Brain pericyte (primary cell): Measurements from ENCODE around the gene LYRM4.
A peak's percentile ranks its signal among the peaks of the same experiment; 100 is the strongest.

Experiments
- DNase-seq: peaks from one replicate; pipeline ENCODE4 v3.0.0-alpha.2; 2012; ENCODE audit warnings: low read depth, low spot score

LYRM4 gene

DNA sequence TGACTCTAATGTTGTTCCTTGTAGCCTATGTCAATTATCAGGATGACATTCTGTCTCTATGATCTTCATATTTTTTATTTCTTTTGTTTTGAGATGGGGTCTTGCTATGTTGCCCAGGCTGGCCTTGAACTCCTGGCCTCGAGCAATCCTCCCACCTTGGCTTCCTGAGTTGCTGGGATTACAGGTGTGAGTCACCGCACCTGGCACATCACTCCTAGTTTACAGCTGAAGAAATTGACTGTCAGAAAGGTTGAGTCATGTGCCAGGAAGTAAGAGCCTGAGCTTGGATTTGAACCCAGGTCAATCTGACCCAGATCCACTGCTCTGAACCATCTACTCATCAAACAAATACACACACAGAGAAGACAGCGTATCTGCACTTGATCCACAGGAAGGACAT is 161.2 kb downstream of the LYRM4 start:
- DNase-seq, result no peak

DNA sequence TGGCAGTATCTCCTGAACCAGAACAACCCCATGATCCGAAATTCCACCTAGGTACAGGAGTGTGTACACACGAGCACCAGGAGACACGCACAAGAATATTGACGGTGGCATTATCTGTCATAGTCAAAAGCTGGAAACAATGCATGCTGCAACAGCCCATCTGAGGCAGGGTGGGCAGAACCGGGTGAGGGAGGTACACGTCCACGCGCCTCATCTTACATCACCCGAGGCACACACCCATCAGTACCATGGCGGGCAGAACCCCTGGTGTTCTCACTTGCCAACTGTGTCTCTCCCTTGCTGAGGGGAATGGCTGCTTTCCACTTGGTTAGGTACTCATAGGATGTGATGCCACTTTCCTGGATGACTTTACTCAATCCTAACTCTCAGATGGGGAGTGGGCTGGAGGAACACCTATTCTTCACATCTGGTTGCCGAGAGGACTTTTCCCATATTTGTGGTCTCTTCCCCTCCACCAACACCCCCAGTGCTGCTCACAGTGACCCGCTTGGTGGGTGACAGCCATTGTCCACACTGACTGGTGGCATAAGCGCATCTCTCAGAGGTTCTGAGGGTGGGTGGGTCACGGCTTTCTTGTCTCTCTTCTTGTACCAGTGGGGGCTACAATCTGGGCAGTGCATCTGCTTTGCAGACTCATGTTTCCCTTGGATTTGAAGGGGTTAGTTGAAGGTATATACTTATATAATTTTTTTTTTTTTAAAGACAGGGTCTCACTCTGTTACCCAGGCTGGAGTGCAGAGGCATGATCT is 162.1 kb downstream of the LYRM4 start:
- no peak for DNase-seq

DNA sequence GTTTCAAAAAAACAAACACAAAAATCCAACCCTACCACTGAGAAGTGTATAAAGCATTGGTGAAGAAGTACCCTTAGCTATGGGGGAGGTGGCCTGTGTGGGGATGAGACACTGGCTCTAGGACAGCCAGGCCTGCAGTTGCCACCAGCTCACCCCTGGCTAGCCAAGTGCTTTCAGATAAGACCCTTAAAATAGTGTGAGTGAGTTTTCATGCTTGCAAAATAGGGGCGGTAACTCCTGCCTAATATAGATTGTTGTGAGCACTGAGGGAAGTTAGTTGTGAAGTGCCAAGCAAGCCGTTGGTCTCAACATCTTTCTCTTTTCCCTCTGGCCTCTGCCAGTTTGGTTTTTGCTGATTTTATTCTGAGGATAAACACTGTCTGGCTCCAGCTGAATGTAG is 164.3 kb downstream of the LYRM4 start:
- no peak for DNase-seq

DNA sequence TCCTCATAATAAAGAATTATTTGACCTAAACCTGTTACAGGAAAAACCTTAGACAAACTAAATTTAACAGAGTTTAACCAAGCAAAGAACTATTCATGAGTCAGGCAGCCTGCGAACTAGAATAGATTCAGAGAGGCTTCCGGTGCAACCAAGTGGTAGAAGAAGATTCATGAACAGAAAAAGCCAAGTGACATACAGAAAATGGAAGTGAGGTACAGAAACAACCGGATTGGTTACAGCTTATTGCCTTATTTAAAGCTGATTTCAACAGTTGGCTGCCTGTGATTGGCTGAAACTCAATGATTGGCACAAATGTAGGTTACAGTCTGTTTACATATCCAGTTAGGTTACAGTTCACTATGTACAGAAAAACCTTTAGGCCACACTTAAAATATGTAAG is 165.5 kb downstream of the LYRM4 start:
- no peak for DNase-seq

DNA sequence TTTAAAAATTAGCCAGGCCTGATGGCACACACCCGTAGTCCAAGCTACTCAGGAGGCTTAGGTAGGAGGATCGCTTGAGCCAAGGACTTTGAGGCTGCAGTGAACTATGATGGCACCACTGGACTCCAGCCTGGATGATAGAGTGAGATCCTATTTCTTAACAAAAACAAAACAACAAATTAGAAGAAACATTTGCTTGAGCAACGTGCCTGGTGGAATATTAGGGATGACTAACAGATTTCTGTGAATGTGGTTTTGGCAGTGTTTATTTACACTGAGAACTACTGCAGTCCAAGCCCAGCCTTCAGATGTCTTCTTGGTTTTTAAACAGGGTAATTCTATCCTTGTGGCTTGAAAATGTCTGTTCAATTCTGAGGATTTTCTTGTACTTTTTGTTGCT is 166.4 kb downstream of the LYRM4 start:
- peak; percentile 85 for DNase-seq

DNA sequence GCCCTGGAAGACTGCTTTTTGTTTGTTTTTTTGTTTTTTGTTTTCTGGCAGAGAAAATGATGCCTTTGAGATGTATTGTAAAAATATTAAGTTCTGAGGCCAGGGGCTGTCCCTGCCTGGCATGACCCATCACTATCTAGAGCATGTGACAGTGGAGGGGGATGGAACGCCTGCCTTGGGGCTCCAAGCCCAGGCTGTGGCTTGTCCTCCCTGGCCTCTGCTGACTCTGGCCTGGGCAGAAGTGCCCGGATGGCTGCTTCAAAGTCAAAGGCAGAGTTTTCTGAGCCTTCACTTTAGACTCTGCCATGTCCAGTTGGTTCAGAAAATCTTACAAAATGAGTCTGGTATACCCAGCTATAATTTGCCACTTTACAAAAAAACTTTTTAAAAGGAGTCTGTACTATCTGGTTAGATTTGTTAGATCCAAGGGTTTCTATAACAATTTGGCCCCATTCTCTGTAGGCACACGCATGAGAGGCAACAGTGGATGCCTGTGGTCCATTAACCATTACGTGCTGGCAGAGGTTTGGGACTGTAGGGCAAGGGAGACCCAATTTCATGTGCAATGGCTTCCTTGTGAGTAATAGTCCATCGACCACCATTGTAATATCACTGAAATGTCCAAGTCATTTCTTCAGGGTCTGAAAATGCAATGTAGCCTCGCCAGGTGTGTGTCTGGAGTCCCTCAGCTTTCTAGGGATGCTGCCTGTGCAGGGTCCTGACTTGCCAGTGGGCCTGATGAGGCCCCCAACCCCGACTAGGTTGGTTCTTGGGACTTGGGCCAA is 167.3 kb downstream of the LYRM4 start:
- DNase-seq, result no peak

DNA sequence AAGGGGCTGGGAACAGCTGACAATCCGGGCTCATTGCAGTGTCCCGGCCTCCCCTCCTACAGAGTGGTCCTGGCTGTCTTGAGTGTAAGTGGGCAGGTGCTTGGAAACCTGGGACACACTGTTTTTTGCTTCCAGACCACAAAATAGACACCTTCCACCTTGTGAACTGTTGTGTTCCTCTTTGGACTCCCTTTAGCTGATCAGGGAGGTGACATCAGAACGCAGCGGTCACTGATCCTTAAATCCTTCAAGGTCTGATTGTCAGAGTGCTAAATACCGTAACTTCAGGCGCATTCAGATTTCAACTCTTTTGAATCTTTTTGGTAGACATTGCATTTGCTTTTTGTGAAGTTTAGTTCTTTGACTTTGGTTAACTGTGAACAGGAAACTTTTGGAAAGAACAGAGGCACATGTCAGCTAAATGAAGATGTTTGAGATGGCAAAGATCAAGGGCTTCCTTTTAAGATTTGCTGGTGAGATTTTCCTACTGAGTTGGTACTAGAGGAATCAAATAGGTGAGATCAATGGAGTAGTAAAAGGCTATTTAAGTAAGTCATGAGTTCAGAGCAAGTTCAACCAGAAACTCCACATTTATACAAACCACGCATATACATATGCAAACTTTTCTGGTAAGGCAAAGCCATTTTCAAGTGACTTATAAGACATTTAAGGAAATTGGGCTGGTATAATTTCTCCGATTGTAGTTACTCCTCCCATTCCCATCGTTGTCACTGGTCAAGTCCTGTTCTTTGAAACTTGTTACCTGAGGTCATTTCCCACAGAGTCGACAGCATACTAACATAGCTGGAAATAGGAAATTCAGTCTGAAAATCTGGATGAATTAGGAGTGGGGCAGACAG is 169.3 kb downstream of the LYRM4 start:
- no peak for DNase-seq

DNA sequence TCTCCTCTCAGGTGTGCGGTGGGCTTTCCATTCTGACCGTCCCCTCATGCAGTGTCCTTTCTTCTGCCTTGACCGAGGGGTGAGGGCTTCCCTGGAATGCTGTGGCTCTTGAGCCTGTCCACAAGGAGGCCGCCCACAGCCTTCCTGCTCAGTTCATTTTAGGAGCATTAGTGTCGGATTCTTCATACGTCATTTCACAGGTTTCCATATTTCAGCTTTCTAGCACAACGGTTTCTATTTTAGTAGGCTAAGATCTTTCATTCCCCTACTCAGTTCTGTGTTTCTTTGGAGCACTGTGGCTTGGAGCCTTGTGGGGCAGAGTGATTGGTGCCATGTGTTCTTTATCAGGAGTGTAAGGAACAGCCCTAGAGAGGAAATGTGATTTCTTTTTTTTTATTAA is 170.1 kb downstream of the LYRM4 start:
- DNase-seq, result no peak

DNA sequence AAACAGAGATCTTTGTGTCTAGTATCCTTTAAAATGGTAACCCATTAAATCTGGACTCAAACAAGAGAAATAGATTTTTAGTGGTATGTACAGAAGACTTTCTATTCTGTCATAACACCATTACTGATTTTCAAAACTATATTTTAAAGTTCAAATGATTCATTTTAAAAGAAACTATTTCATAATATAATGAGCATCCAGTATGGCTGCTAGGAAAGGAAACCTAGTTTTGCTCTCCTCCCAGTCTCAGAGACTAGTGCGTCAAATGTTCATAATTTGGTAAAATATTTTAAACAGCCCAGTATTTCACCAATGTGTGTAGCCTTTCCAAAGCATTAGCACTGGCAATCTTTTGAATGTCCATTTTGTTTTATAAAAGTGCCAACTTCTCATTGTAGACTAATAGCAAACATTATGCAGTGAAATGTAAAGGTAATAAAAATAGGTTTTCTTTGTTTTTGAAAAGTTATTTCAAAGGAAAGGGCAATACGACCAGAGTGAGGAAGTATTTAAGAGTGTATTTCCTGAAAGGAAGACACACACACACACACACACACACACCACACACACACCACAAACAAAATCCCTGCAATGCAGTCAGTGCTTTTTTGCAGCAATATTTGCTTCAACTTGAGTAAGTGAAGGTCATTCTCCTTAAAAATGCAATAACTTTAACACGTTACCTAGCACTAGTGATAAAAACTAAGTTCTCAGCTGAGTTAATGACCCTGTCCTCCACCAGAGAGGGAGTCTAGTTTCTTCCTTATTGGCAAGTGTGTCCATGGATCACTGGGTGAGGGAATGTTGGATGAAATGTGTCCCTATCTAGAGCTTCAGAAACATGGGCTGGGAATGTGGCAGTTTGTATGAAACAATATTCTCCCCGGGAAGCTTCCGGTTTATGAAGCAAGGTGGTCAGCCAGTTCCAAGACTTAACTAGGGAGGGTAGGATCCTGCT is 171.0 kb downstream of the LYRM4 start:
- DNase-seq, result no peak

DNA sequence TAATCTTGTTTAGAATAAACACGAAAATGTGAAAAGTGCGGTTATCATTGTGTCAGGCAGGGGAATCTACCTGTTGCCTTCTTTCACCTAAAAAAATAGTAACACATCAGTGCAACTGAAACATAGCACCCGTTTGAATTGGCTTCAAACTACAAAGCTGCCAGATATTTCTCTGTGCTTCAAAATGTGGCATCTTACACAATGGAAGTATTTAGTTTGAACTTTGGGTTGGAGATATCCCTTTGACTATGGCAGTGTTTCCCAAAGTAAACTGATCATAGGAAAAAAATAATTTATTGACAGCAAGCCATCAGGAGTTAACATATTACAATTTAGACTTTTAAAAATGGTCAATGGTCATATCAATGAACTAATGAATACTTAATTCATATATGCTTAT is 172.0 kb downstream of the LYRM4 start:
- no peak for DNase-seq

DNA sequence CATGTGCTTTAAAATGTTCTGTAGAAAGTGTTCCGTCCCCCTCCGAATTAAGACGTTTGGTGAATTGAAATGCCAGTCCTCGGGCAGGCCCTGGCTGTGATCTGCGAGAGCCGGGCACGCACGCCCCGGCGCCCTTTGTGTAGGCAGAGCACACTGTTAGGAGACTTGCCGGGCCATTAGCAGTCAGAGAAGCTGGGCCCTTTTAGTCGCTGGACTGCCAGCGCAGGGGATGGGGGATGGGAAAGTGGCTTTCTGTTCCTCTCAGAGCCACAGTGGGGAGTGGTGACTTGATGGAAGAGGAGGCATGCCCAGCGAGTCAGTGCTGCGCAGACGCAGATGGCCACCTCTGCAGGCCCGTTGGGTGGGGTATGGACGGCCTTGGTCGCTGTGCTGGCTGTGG is 173.4 kb downstream of the LYRM4 start:
- DNase-seq, result no peak

DNA sequence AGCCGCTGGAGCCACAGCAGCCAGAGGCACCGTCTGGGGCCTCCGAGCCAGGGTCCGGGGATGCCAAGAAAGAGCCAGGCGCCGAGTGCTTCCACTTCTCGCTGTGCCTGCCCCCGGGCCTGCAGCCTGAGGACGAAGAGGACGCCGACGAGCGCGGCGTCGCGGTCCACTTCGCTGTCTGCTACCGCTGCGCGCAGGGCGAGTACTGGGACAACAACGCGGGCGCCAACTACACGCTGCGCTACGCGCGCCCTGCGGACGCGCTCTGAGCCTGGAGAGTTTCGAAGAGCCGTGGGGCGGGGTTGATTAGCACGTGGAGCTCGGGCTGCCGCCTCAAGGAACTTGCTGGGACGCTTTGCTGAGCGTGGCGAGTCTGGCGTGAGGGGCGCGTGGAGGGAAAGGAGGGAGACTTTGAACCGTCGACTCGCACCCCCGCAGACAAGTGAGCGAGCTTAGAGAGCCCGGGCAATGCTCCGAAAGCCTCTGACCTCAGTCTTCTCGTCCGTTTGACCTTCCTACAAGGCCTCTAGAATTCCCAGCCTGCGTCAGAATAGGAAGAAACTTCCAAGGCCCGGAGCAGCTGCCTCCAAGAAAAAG is 174.4 kb downstream of the LYRM4 start:
- no peak for DNase-seq

DNA sequence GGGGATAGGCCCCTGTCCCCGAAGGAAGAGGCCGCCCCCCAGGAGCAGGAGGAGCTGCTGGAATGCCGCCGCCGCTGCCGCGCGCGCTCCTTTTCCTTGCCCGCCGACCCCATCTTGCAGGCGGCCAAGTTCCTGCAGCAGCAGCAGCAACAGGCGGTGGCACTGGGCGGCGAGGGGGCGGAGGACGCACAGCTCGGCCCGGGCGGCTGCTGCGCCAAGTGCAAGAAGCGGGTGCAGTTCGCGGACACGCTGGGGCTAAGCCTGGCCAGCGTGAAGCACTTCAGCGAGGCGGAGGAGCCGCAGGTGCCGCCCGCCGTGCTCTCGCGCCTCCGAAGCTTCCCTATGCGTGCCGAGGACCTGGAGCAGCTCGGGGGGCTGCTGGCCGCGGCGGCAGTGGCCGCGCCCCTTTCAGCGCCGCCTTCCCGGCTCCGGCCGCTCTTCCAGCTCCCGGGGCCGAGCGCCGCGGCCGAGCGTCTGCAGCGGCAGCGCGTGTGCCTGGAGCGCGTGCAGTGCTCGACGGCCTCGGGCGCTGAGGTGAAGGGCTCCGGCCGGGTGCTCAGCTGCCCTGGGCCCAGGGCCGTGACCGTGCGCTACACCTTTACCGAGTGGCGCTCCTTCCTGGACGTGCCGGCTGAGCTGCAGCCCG is 175.0 kb downstream of the LYRM4 start:
- DNase-seq, result no peak

DNA sequence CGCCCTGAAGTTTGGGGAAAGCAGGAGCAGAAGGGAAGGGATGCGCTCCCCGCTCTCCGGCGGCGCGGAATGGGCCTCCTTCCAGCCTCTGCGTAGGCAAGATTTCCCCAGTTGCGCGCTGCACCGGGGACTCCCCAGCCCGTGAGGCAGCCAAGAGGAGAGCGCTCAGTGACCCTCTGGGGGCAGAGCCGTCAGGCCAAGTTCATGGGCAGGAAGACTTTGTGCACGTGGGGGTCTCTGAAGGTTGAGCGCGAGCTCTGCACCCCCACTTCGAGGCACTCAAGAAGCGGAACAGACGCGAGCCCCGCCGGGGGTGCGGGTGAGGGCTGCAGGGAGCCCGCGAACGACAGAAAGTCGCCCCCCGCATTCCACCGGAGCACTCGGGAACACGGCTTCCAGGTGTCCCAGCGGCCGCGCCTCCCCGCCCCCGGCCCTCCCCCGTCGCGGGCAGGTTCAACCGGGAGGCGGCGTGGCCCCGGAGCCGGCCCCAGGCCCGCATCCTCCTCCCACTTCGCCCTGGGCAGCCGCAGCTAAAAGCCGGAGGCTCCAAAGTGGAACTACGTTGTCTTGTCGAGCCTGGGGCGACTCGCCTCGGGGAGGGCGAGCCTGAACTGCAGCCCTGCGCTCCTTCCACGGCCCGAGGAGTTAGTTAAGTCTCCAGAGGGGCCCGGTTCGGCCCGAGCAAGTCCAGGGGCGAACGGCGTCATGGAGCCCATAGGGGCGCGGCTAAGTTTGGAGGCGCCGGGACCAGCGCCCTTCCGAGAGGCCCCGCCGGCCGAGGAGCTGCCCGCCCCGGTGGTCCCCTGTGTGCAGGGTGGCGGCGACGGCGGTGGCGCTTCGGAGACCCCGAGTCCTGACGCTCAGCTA is 175.7 kb downstream of the LYRM4 start, which contains the start of gene PPP1R3G:
Gene PPP1R3G, plus strand, starts transcription at position 561 of the 867 bp plus-strand sequence. Its CDS starts 145 bp downstream, at position 706.
- no peak for DNase-seq

DNA sequence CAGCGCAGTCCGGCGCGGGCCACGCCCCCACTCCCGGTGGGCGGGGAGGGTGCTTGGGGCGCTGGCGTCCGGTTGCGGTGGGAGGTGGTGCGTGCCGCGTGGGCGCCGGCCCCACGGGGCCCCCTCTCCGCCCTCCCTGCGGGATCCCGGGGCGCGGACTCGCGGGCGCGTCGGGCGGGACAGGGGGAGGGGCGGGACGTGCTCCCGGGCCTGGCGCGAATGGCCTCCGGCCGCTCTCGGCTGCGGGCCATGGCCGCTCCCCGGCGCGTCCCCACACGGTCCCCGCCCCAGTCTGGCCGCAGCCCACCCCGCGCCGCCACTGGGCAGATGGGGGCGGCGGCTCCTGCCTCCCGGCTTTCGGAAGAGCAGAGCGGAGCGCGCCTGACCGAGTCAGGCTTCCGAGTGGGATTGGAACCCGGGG is 176.4 kb downstream of the LYRM4 start:
- DNase-seq, result no peak

DNA sequence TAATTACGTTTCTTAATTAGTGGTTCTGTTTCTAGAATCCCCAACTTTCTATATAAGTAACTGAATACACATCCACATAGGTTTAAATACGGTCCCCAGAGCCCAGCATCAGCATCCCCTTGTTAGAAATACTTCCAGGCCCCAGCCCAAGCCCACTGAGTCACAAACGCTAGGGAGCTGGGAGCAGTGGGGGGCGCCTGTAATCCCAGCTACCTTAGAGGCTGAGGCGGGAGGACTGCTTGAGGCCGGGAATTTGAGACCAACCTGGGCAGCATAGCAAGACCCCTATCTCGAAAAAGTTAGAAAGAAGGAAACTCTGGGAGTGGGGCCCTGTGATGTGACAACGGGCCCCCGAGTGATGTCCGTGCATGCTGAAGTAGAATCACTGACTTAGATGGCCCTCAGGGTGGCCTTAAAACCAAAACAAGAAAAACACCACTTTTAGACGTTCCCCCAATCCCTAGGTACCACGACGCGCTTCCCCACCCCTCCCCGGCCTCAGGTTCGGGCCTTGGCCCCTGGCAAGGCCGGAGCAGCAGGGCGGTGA is 176.9 kb downstream of the LYRM4 start:
- no peak for DNase-seq

DNA sequence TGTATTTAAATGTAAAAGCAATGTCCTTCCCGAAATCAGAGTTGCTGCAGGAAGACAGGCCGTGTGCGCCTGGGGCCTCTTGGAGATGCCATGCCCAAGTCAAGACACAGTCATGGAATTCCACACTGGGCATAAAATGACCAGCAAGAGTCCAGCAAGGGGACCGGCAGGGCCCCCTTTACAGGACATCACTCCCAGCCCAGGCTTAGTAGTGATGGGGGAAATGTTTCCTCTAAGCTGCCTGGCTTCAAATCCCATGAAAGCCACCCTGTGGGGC is 177.5 kb downstream of the LYRM4 start:
- DNase-seq, result no peak

DNA sequence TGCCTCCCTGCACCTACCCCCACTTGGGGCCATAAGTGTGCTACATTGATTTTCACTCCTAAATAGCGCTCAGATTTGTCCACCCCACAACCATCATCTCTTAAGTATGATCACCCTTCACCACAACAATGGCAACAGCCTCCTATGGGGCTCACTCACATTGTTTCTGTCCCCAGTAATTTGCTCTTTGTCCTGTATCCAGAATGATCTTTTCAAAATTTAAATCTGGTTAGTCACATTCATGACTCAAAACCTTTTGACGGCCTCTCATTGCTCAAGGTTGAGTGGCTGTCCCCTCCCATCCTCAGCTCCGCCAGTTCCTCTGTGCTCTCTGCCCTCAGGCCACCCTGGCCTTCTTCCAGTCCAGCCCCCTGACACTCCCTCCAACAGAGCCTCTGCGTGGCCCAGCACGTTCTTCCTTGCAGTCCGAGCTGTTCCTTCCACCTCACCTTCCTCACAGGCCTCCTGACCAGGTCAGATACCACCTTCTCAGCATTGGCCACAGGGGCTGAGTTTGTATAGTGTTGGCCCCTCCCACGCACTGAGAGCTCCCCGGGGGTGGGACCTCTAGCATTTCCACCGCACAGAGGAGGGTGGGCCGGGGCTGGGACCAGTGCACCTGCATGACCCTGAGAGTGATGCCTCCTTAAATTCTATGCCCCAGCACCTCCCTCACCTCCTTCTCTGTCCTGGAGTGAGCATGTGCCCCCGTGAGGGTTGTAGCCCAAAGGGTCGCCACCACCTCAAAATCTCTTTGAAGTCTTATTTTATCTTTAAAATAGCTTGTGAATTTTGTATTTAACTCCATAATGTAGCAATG is 178.1 kb downstream of the LYRM4 start:
- no peak for DNase-seq
